Right lobe of liver (tissue), 6 donors: Measurements from ENCODE around the gene GCKR. TPM values are rescaled to one million over a fixed set of nuclear protein-coding genes. Genes with fewer than 3 reads are reported as not detected.
A peak's percentile ranks its signal among the peaks of the same experiment; 100 is the strongest.
"Not testable (repeated sequence)": the region's sequence is repeated elsewhere in the genome, so short reads cannot be mapped to it uniquely, and the experiment has no call there.

ENCODE experiments used
- ATAC-seq, 4 donors: fragments of 200-7000 bp; cut with Tn5 transposase; one replicate each; pipeline ENCODE4 v1.9.1; 2020; ENCODE audit warnings: mild to moderate bottlenecking in 4 of 4, moderate library complexity in 4 of 4
- DNase-seq, 3 donors: peaks; one replicate each; pipeline ENCODE4 v3.0.0-alpha.2; 2020
- H3K27ac ChIP-seq, 3 donors: fragments of 200-600 bp; one replicate each; pipeline ENCODE4 v1.8.0; 2022
- H3K27me3 ChIP-seq, 2 donors: fragments of 200-600 bp; one replicate each; pipeline ENCODE4 v1.8.0; 2022
- H3K36me3 ChIP-seq, 4 donors: fragments of 200-600 bp; sonication (generic) in 1 of 4; one replicate each; pipeline versions ENCODE4 v1.5.1 to v1.8.0; 2017 to 2022; ENCODE audit warnings: control low read depth in 1 of 4
- H3K4me1 ChIP-seq, 4 donors: fragments of 200-600 bp; sonication (generic) in 1 of 4; one replicate each; pipeline versions ENCODE4 v1.5.1 to v1.8.0; 2017 to 2022; ENCODE audit warnings: control low read depth in 1 of 4
- H3K4me3 ChIP-seq, 3 donors: fragments of 200-600 bp; one replicate each; pipeline ENCODE4 v1.8.0; 2022
- H3K9me3 ChIP-seq, 4 donors: fragments of 200-600 bp; sonication (generic) in 1 of 4; one replicate each; pipeline versions ENCODE4 v1.5.1 to v1.8.0; 2017 to 2022; ENCODE audit warnings: control low read depth in 1 of 4
- POLR2A ChIP-seq: fragments of 450-650 bp; IDR thresholded peaks from one replicate; pipeline ENCODE4 v1.6.1; 2017; ENCODE audit warnings: antibody characterized with exemption, mild to moderate bottlenecking
- WGBS: methylation state at CpG from one replicate; pipeline ENCODE4 v1.1.6; 2018; ENCODE audit warnings: low coverage, low lambda C conversion rate; ENCODE audit not compliant: insufficient coverage; ENCODE audit errors: missing lambda C conversion rate; 5-methylcytosine and 5-hydroxymethylcytosine counted together
- intact Hi-C, 2 donors: fragments of 100-400 bp; cut with DNase I; formaldehyde crosslinking; loops; one replicate each; pipeline versions ENCODE4 v1.11.2 to v1.14.1; 2022
- total RNA-seq, 6 experiments: library from RNA; depleted of rRNA in 2 of 6; stranded (reverse); fragments of >200 nt in 2 of 6; fragmentation: NEBNext Ultra II Directional in 3 of 6; extraction: Animal tissue kit (Norgen Biotek cat#: 25700) in 3 of 6; gene quantifications; one replicate each; pipeline versions ENCODE4 v1.1.0 to v1.2.4, GENCODE V29; 2016 to 2023
- TF ChIP-seq, protein P1 (sequence below), 4 donors: fragments of 200-600 bp in 3 of 4; fragments of 450-650 bp in 1 of 4; IDR thresholded peaks; one replicate each; pipeline versions ENCODE4 v1.5.1 to v1.8.0; 2016 to 2022; ENCODE audit warnings: antibody characterized with exemption in 4 of 4, mild to moderate bottlenecking in 2 of 4
- donor health status: DM: no; HTN: yes; CAD: no.
- donor health status: DM: no; HTN: no; CAD: no.
- donor health status: DM: no; HTN: no; CAD: no.
- donor health status: DM: no; HTN: yes; CAD: no.
- donor health status: DM: no; HTN: yes; CAD: no.

Gene GCKR
- total RNA-seq, 6 experiments from 2014 or later = 57.9 to 164 (median 115) TPM

DNA sequence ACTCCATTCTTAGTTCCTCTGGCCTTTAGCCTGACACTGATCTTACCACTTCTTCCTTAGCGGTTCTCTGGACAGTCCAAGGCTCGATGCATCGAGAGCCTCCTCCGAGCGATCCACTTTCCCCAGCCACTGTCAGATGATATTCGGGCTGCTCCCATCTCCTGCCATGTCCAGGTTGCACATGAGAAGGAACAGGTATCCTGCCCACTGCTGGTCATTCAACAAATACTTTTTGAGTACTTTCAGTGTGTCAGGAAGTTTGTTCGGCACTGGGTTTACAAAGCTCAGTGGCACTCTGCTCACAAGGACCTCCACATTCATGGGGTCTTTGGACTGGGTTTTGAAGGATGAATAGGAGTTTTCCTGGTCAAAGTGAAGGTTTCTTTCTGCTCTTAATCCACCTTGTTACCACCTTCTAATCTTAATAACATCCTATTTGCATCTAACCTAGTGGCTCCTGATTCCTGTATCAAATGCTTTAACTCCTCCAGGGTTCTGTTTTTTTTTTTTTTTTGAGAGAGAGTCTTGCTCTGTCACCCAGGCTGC lies 25.8 kb downstream of the GCKR start:
- Histone ChIP-seq H3K4me3 (no peak overlapping the region), H3K36me3 (peaks cover 0 to 36% (median 13%) of the 10 kb centered on the region in 4 donors), H3K4me1 (peaks cover 0 to 18% (median 6%) of the 10 kb centered on the region in 4 donors), H3K27me3 (no peaks in the 10 kb centered on the region), H3K9me3 (no peaks in the 10 kb centered on the region), H3K27ac (no peak overlapping the region)
- TF ChIP-seq, protein P1, sequence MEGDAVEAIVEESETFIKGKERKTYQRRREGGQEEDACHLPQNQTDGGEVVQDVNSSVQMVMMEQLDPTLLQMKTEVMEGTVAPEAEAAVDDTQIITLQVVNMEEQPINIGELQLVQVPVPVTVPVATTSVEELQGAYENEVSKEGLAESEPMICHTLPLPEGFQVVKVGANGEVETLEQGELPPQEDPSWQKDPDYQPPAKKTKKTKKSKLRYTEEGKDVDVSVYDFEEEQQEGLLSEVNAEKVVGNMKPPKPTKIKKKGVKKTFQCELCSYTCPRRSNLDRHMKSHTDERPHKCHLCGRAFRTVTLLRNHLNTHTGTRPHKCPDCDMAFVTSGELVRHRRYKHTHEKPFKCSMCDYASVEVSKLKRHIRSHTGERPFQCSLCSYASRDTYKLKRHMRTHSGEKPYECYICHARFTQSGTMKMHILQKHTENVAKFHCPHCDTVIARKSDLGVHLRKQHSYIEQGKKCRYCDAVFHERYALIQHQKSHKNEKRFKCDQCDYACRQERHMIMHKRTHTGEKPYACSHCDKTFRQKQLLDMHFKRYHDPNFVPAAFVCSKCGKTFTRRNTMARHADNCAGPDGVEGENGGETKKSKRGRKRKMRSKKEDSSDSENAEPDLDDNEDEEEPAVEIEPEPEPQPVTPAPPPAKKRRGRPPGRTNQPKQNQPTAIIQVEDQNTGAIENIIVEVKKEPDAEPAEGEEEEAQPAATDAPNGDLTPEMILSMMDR (IDR thresholded peaks at IDR 0.05) = no peak
- no peak for TF ChIP-seq POLR2A
- intact Hi-C loops = no loop called here
- DNase-seq (no peak), ATAC-seq (no peak)
- 90% methylated on average over 6 of the region's 7 CpGs for WGBS

DNA sequence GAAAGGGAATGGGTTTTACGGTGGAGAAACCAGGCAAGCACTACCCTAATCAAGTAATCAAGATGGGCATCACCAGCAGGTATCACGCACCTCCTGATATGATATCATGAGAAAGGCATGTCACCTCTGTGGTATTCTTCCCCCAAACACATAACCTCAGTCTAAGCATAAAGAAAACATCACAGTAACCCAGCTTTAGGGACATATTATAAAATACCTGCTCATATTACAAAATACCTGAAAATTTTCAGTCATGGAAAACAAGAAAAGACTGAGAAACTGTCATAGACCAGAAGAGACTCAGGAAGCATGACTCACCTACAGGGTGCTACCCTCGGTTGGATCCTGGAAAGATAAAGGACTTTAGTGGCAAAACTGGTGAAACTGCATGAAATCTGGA lies 30.5 kb downstream of the GCKR start:
- H3K27me3 ChIP-seq = no peaks in the 10 kb centered on the region
- 44% methylated on average over 3 of the region's 3 CpGs for WGBS

DNA sequence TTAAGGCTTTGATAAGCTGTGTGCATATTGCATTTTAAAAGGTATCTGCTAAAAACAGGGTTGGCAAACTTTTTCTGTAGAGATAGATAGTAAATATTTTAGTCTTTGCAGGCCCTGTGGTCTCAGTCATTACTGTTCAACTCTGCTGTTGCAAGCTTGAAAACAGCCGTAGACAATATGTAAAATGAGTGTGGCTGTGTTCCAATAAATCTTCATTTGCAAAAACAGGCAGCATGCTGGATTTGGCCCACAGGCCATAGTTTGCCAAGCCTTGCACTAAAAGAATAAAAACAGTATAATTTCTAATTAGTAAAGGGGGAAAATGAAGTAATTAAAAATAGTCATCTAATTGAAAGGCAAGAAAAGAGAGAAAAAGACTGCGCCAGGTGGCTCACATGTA lies 35.3 kb downstream of the GCKR start:
- WGBS = 74% methylated on average over 2 of the region's 2 CpGs
- Histone ChIP-seq H3K9me3 (no peaks in the 10 kb centered on the region), H3K36me3 (no peaks in the 10 kb centered on the region), H3K4me1 (no peaks in the 10 kb centered on the region), H3K27me3 (no peaks in the 10 kb centered on the region), H3K4me3 (no peak overlapping the region), H3K27ac (no peak overlapping the region)
- TF ChIP-seq, protein P1 (IDR thresholded peaks at IDR 0.05) = no peak
- no peak for TF ChIP-seq POLR2A
- ATAC-seq (no peak), DNase-seq (no peak)
- intact Hi-C loops = no loop called here

More for the DNA sequence above, 30.5 kb downstream of the GCKR start:
- no peak overlapping the region for H3K27ac ChIP-seq
- no peaks in the 10 kb centered on the region for H3K4me1 ChIP-seq
- ATAC-seq (peak in 1 of 4 donors; percentile 53), DNase-seq (no peak)
- no peak overlapping the region for H3K4me3 ChIP-seq
- H3K36me3 ChIP-seq = peaks cover 0 to 29% (median 11%) of the 10 kb centered on the region in 4 donors
- no peaks in the 10 kb centered on the region for H3K9me3 ChIP-seq
- no peak for TF ChIP-seq POLR2A
- TF ChIP-seq, protein P1 (IDR thresholded peaks at IDR 0.05) = no peak
- intact Hi-C loops = no loop called here

DNA sequence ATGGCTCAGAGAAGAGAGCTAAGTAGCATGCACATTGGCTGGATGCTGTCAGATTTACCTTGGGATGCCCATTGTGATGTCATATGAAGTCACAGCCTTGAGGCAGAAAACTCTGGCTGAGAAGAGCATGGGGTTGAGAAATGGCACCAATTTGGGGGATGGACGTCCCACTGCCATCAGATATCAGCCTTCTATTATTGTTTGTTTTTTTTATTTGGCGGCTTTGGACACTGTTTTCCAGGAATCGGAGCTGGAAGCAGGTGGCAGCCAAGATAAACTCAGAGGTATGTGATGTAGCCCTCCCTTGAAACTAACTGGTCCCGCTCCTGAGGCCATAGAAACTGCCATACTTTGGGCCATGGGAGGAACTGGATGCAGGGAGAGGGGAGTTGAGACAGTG lies 40.6 kb downstream of the GCKR start:
- DNase-seq = no peak
- Histone ChIP-seq H3K27ac (no peak overlapping the region), H3K27me3 (no peaks in the 10 kb centered on the region), H3K4me1 (no peaks in the 10 kb centered on the region), H3K4me3 (no peak overlapping the region), H3K9me3 (no peaks in the 10 kb centered on the region), H3K36me3 (no peaks in the 10 kb centered on the region)
- 52% methylated on average over 4 of the region's 4 CpGs for WGBS
- intact Hi-C loops = no loop called here
- ATAC-seq = no peak
- TF ChIP-seq, protein P1 (IDR thresholded peaks at IDR 0.05) = no peak

DNA sequence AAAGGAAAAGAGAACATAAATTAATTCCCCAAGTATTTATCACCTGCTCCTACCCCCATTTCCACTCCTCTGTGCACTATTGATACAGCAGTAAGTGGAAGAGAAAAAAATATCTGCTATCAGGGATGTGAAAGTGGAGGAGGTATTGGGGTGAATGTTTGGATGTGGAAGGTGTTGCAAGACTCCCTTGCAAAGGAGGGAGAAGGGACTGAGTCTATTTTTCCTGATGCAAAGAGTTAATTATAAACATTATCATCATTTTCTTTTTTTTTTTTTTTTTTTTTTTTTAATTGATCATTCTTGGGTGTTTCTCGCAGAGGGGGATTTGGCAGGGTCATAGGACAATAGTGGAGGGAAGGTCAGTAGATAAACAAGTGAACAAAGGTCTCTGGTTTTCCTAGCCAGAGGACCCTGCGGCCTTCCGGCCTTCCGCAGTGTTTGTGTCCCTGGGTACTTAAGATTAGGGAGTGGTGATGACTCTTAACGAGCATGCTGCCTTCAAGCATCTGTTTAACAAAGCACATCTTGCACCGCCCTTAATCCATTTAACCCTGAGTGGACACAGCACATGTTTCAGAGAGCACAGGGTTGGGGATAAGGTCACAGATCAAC lies 42.3 kb downstream of the GCKR start:
- DNase-seq, H3K4me3 ChIP-seq, H3K9me3 ChIP-seq, intact Hi-C loops, H3K4me1 ChIP-seq, H3K27me3 ChIP-seq, H3K27ac ChIP-seq, ATAC-seq, H3K36me3 ChIP-seq: not testable (repeated sequence)
- 80% methylated on average over 4 of the region's 6 CpGs for whole genome bisulfite sequencing

DNA sequence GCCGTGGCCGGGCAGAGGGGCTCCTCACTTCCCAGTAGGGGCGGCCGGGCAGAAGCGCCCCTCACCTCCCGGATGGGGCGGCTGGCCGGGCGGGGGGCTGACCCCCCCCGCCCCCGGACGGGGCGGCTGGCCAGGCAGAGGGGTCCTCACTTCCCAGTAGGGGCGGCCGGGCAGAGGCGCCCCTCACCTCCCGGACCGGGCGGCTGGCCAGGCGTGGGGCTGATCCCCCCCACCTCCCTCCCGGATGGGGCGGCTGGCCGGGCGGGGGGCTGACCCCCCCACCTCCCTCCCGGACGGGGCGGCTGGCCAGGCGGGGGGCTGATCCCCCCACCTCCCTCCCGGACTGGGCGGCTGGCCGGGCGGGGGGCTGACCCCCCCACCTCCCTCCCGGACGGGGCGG lies 43.0 kb downstream of the GCKR start:
- DNase-seq, H3K4me3 ChIP-seq, H3K36me3 ChIP-seq, H3K4me1 ChIP-seq, H3K9me3 ChIP-seq, intact Hi-C loops, ATAC-seq, H3K27ac ChIP-seq, H3K27me3 ChIP-seq: not testable (repeated sequence)
- 95% methylated on average over 4 of the region's 35 CpGs for WGBS
